ENCODE data around the gene NCOA6. TPM values are rescaled to one million over a fixed set of nuclear protein-coding genes. Genes with fewer than 3 reads are reported as not detected.
A peak's percentile ranks its signal among the peaks of the same experiment; 100 is the strongest.

The NCOA6 gene
- total RNA-seq, 1 donor from 2014 or later, result 42.5 TPM

- Mint-ChIP-seq H3K4me1 (peaks cover 18% of the 10 kb centered on the region), H3K27ac (no peak overlapping the region), H3K36me3 (peaks cover 13% of the 10 kb centered on the region), H3K9me3 (no peaks in the 10 kb centered on the region), H3K27me3 (ENCODE audit: low read depth) (peaks cover 14% of the 10 kb centered on the region), H3K4me3 (peak overlapping the region; percentile 63)
- no peak for DNase-seq (ENCODE audit: low spot score in 2 of 2, unreplicated experiment in 2 of 2)
- TF ChIP-seq CTCF (IDR thresholded peaks at IDR 0.05; ENCODE audit: unreplicated experiment), result no peak
Observed at GRCh38 chr20:34710861-34711574, 114.4 kb downstream of the NCOA6 start.

DNA sequence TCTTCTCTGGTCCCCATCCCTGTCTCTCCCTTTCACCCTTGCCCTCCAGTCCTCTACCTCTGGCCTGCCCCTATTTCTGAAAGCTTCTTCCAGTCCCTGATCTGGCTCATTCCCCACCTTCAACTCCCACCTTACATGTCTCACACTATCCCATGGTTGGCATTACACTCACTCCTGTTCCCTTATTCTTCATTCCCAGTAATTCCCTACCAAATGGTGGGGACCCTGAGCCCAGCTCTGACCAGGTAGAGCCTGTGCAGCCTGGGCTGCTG, 114.9 kb downstream of the NCOA6 start:
- Mint-ChIP-seq H3K36me3 (peaks cover 13% of the 10 kb centered on the region), H3K27ac (no peak overlapping the region), H3K27me3 (ENCODE audit: low read depth) (peaks cover 14% of the 10 kb centered on the region), H3K4me3 (peak overlapping the region; percentile 63), H3K4me1 (peaks cover 18% of the 10 kb centered on the region), H3K9me3 (no peaks in the 10 kb centered on the region)
- no peak for TF ChIP-seq CTCF (IDR thresholded peaks at IDR 0.05; ENCODE audit: unreplicated experiment)
- no peak for DNase-seq (ENCODE audit: low spot score in 2 of 2, unreplicated experiment in 2 of 2)

DNA sequence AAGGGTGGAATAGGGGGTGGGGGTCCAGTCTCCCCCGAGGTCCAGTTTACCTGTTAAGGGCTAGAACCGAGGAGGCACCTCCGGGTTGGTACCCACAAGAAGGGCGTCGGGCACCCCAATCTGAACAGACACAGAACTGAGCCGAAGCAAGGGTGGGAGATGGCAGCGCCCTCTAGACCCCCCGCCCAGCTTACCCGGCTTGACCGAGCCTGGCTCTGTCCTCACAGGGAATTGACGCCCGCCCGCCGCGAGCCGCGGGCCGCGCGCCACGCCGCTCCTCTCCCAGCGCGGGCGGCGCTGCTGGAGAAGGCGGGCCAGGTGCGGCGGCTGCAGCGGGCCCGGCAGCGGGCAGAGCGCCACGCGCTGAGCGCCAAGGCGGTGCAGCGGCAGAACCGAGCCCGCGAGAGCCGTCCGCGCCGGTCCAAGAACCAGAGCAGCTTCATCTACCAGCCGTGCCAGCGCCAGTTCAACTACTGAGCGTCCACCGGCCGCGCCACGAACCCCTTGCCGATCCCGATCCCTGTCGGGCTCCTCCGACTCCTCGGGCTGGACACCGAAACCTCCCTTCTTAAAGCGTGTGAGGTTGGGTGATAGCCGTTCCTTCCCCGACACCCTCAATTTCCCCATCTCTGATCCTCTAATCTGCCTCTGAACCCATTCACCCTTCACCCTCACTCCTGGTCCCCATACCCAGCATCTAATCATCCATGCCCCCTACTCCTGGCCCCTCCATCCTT, 115.5 kb downstream of the NCOA6 start:
- peaks cover 18% of the 10 kb centered on the region for H3K4me1 Mint-ChIP-seq
- no peaks in the 10 kb centered on the region for H3K9me3 Mint-ChIP-seq
- H3K27ac Mint-ChIP-seq, result peak overlapping the region; percentile 78
- peak; percentile 51 to 75 for DNase-seq (ENCODE audit: low spot score in 2 of 2, unreplicated experiment in 2 of 2)
- H3K36me3 Mint-ChIP-seq, result peaks cover 9% of the 10 kb centered on the region
- H3K27me3 Mint-ChIP-seq (ENCODE audit: low read depth), result peaks cover 14% of the 10 kb centered on the region
- no peak for TF ChIP-seq CTCF (IDR thresholded peaks at IDR 0.05; ENCODE audit: unreplicated experiment)
- H3K4me3 Mint-ChIP-seq, result peak overlapping the region; percentile 79

- H3K4me3 Mint-ChIP-seq, result peak overlapping the region; percentile 79
- H3K4me1 Mint-ChIP-seq, result peaks cover 21% of the 10 kb centered on the region
- H3K27ac Mint-ChIP-seq, result peak overlapping the region; percentile 78
- DNase-seq (ENCODE audit: low spot score in 2 of 2, unreplicated experiment in 2 of 2), result peak; percentile 61 to 85
- peaks cover 6% of the 10 kb centered on the region for H3K36me3 Mint-ChIP-seq
- no peak for TF ChIP-seq CTCF (IDR thresholded peaks at IDR 0.05; ENCODE audit: unreplicated experiment)
- no peaks in the 10 kb centered on the region for H3K9me3 Mint-ChIP-seq
- peaks cover 14% of the 10 kb centered on the region for H3K27me3 Mint-ChIP-seq (ENCODE audit: low read depth)
Observed at GRCh38 chr20:34709044-34709830, 116.2 kb downstream of the NCOA6 start.

DNA sequence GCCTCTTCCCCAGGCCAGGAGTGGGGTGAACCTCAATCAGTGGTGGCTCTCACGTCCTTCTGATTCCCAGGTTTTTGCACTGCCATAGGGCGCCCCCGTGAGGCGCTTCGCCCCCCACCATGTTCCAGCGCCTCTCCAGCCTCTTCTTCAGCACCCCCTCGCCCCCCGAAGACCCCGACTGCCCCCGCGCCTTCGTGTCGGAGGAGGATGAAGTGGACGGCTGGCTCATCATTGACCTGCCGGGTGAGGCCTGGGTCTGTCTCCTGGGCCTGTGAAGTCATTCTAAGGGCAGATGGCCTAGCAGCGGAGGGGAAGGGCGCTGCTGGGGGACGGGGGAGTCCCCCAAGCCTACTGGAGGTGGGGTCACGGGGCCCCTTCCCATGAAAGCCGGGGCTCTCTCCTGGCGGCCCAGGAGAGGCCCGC, 116.8 kb downstream of the NCOA6 start:
- H3K9me3 Mint-ChIP-seq, result no peaks in the 10 kb centered on the region
- H3K27ac Mint-ChIP-seq, result no peak overlapping the region

More for the DNA sequence above, 116.8 kb downstream of the NCOA6 start:
- Mint-ChIP-seq H3K36me3 (peaks cover 4% of the 10 kb centered on the region), H3K4me1 (peaks cover 20% of the 10 kb centered on the region), H3K27me3 (ENCODE audit: low read depth) (peaks cover 14% of the 10 kb centered on the region), H3K4me3 (peak overlapping the region; percentile 79)
- DNase-seq (ENCODE audit: low spot score in 2 of 2, unreplicated experiment in 2 of 2), result peak; percentile 25 to 69
- no peak for TF ChIP-seq CTCF (IDR thresholded peaks at IDR 0.05; ENCODE audit: unreplicated experiment)
